ENCODE data around the gene APOE. TPM values are rescaled to one million over a fixed set of nuclear protein-coding genes. Genes with fewer than 3 reads are reported as not detected.

Gene APOE
- total RNA-seq, 6 experiments from 2014 or later = 3,480 to 8,780 (median 4,667) TPM

DNA sequence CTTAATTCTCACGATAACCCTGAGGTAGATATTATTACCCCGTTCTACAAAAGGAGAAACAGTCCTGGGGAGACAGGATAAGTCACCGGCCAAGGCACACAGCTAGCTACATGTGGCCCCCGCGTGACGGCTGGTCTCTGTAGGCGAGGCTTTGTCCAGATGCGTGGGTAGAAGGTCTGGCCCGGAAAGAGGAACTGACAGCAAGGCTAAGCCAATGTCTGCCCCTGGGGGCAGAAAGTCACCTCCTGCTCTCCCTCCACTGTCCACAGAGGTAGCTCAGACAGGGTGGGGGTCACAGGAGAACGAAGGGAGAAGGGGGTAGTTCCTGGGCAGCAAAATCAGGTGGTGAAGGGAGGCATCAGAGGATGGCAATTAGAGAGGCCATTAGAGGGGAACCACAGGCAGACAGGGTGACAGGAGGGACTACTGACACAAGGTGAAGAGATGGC, 38.2 kb downstream of the APOE start:
- DNase-seq (peak; percentile 88 to 90 (median 89)), ATAC-seq (peak; percentile 18 to 50 (median 36))
- TF ChIP-seq, protein P1, sequence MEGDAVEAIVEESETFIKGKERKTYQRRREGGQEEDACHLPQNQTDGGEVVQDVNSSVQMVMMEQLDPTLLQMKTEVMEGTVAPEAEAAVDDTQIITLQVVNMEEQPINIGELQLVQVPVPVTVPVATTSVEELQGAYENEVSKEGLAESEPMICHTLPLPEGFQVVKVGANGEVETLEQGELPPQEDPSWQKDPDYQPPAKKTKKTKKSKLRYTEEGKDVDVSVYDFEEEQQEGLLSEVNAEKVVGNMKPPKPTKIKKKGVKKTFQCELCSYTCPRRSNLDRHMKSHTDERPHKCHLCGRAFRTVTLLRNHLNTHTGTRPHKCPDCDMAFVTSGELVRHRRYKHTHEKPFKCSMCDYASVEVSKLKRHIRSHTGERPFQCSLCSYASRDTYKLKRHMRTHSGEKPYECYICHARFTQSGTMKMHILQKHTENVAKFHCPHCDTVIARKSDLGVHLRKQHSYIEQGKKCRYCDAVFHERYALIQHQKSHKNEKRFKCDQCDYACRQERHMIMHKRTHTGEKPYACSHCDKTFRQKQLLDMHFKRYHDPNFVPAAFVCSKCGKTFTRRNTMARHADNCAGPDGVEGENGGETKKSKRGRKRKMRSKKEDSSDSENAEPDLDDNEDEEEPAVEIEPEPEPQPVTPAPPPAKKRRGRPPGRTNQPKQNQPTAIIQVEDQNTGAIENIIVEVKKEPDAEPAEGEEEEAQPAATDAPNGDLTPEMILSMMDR (IDR thresholded peaks at IDR 0.05) = no peak
- peak; percentile 95 for TF ChIP-seq POLR2A (IDR thresholded peaks at IDR 0.05)
- Histone ChIP-seq H3K4me1 (peaks cover 0 to 22% (median 6%) of the 10 kb centered on the region in 4 donors), H3K4me3 (peak overlapping the region; percentile 19 to 85 (median 78)), H3K9me3 (no peaks in the 10 kb centered on the region), H3K36me3 (no peaks in the 10 kb centered on the region), H3K27ac (peak overlapping the region; percentile 77 to 96 (median 91)), H3K27me3 (no peaks in the 10 kb centered on the region)
- intact Hi-C loops (cut with DNase I) = no loop called here
- 13% methylated on average over 10 of the region's 10 CpGs for WGBS (ENCODE audit: insufficient coverage, low coverage, low lambda C conversion rate, missing lambda C conversion rate)

DNA sequence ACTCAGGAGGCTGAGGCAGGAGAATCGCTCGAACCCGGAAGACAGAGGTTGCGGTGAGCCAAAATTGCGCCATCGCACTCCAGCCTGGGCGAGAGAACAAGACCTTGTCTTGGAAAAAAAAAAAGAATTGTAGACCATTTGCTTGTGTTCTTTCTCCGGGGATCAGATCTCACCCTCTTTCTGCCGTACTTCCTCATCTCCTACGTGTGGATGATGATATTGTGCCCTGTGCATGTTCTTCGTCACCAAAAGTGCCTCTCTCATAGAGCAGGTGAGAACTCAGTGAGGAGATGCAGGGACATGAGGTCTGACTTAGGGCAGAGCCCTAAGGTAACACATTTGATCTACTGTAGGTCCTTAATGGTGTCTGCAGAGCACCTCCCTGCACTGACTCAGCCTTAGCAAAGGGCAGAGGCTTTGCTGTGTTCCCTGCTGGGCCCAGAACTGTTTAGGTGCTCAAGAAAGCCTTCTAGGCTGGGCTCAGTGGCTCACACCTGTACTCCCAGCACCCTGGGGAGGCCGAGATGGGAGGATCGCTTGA, 41.5 kb downstream of the APOE start:
- intact Hi-C loops (cut with DNase I) = loop anchor here in 1 of 2 donors (5.0 kb wide), 1 partner anchor 40 kb away; the partner anchor contains the start of gene APOE
- WGBS (ENCODE audit: insufficient coverage, low coverage, low lambda C conversion rate, missing lambda C conversion rate) = 22% methylated on average over 10 of the region's 13 CpGs
- Histone ChIP-seq H3K9me3 (no peaks in the 10 kb centered on the region), H3K27ac (peak overlapping the region; percentile 66 to 96 (median 91)), H3K36me3 (no peaks in the 10 kb centered on the region), H3K4me3 (peak overlapping the region; percentile 44 to 85 (median 78)), H3K27me3 (no peaks in the 10 kb centered on the region), H3K4me1 (peaks cover 0 to 30% (median 4%) of the 10 kb centered on the region in 4 donors)
- no peak for DNase-seq
- TF ChIP-seq POLR2A (IDR thresholded peaks at IDR 0.05) = no peak
- TF ChIP-seq, protein P1 (IDR thresholded peaks at IDR 0.05) = no peak
- no peak for ATAC-seq

DNA sequence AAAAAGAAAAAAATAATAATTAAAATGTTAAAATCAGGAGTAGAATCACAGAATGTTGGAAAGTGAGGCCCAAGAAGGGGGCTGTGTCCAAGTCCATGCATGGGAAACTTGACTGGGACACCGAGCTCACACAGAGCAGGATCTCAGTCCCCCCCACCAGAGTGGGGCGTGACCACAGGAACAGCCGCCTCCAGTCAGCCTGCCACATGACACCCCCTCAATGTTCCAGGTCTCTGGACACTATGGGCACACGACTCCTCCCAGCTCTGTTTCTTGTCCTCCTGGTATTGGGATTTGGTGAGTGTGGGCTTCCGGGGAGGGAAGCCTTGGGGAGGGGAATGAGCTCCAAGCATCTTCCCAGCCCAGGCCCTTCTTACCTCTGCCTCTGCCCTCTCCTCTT, 42.6 kb downstream of the APOE start:
- Histone ChIP-seq H3K9me3 (no peaks in the 10 kb centered on the region), H3K4me1 (peaks cover 0 to 31% (median 4%) of the 10 kb centered on the region in 4 donors), H3K4me3 (peak overlapping the region in 2 of 3 donors; percentile 78 to 85), H3K27me3 (no peaks in the 10 kb centered on the region), H3K36me3 (no peaks in the 10 kb centered on the region), H3K27ac (peak overlapping the region in 2 of 3 donors; percentile 91 to 96)
- ATAC-seq = peak in 1 of 4 donors; percentile 6
- TF ChIP-seq, protein P1 (IDR thresholded peaks at IDR 0.05) = no peak
- no peak for TF ChIP-seq POLR2A (IDR thresholded peaks at IDR 0.05)
- peak in 1 of 3 donors; percentile 67 for DNase-seq
- WGBS (ENCODE audit: insufficient coverage, low coverage, low lambda C conversion rate, missing lambda C conversion rate) = 40% methylated on average over 1 of the region's 5 CpGs
- intact Hi-C loops (cut with DNase I) = loop anchor here in 1 of 2 donors (5.0 kb wide), 1 partner anchor 41 kb away; the partner anchor contains the start of gene APOE

DNA sequence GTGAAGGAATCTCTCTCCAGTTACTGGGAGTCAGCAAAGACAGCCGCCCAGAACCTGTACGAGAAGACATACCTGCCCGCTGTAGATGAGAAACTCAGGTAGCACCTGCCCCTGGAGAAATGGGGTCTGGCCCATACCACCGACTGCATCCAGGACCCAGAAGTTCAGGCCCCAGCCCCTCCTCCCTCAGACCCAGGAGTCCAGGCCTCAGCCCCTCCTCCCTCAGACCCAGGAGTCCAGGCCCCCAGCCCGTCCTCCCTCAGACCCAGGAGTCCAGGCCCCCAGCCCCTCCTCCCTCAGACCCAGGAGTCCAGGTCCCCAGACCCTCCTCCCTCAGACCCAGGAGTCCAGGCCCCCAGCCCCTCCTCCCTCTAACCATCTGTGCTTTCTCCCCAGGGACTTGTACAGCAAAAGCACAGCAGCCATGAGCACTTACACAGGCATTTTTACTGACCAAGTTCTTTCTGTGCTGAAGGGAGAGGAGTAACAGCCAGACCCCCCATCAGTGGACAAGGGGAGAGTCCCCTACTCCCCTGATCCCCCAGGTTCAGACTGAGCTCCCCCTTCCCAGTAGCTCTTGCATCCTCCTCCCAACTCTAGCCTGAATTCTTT, 43.3 kb downstream of the APOE start:
- Histone ChIP-seq H3K4me1 (peaks cover 0 to 36% (median 6%) of the 10 kb centered on the region in 4 donors), H3K9me3 (no peaks in the 10 kb centered on the region), H3K27me3 (no peaks in the 10 kb centered on the region), H3K4me3 (peak overlapping the region in 2 of 3 donors; percentile 78 to 85), H3K36me3 (no peaks in the 10 kb centered on the region), H3K27ac (peak overlapping the region in 1 of 3 donors; percentile 91)
- TF ChIP-seq POLR2A (IDR thresholded peaks at IDR 0.05) = no peak
- TF ChIP-seq, protein P1 (IDR thresholded peaks at IDR 0.05) = no peak
- intact Hi-C loops (cut with DNase I) = loop anchor here in 1 of 2 donors (5.0 kb wide), 1 partner anchor 42 kb away; the partner anchor contains the start of gene APOE
- WGBS (ENCODE audit: insufficient coverage, low coverage, low lambda C conversion rate, missing lambda C conversion rate) = 47% methylated on average over 3 of the region's 5 CpGs
- no peak for ATAC-seq
- no peak for DNase-seq

All from right lobe of liver (tissue), 6 donors.